Chondrocyte (in vitro differentiated cells): ENCODE data around the gene SLC35F3. TPM values are rescaled to one million over a fixed set of nuclear protein-coding genes. Genes with fewer than 3 reads are reported as not detected.
"Not testable (repeated sequence)": the region's sequence is repeated elsewhere in the genome, so short reads cannot be mapped to it uniquely, and the experiment has no call there.

Experiments used
- DNase-seq: peaks from one replicate; pipeline ENCODE4 v3.0.0; 2021; ENCODE audit warnings: mixed read lengths, low spot score
- H3K27ac Mint-ChIP-seq: one replicate; pipeline ENCODE4 v1.8.0; 2021; ENCODE audit warnings: mild to moderate bottlenecking, moderate library complexity, mixed read lengths; ENCODE audit not compliant: unreplicated experiment
- H3K27me3 Mint-ChIP-seq: 2 replicates; pipeline ENCODE4 v1.8.0; 2021; ENCODE audit warnings: low read depth, mixed read lengths
- H3K36me3 Mint-ChIP-seq: 2 replicates; pipeline ENCODE4 v1.8.0; 2021; ENCODE audit warnings: low read depth, mixed read lengths
- H3K4me1 Mint-ChIP-seq: 2 replicates; pipeline ENCODE4 v1.8.0; 2021; ENCODE audit warnings: low read depth, mild to moderate bottlenecking, mixed read lengths
- H3K4me3 Mint-ChIP-seq: one replicate; pipeline ENCODE4 v1.8.0; 2021; ENCODE audit warnings: mild to moderate bottlenecking, moderate library complexity, mixed read lengths; ENCODE audit not compliant: unreplicated experiment
- H3K9me3 Mint-ChIP-seq: 2 replicates; pipeline ENCODE4 v1.8.0; 2021; ENCODE audit warnings: low read depth, mixed read lengths
- CTCF ChIP-seq: fragments of 200-600 bp; sonication (generic); IDR thresholded peaks from 2 replicates; pipeline ENCODE4 v1.5.0; 2021; ENCODE audit warnings: antibody characterized with exemption, mild to moderate bottlenecking, moderate library complexity
- total RNA-seq: library from RNA; stranded (reverse); gene quantifications from 3 replicates; pipeline ENCODE4 v1.2.1, GENCODE V29; 2021

The SLC35F3 gene
- total RNA-seq, 1 donor from 2014 or later, result not detected

- no peak overlapping the region for H3K27ac Mint-ChIP-seq
- H3K36me3 Mint-ChIP-seq, result no peaks in the 10 kb centered on the region
- TF ChIP-seq CTCF, result no peak
- DNase-seq, result no peak
- H3K4me3 Mint-ChIP-seq, result no peak overlapping the region
- H3K4me1 Mint-ChIP-seq, result peaks cover 7% of the 10 kb centered on the region
- H3K27me3 Mint-ChIP-seq, result peaks cover 12% of the 10 kb centered on the region
- peaks cover 11% of the 10 kb centered on the region for H3K9me3 Mint-ChIP-seq
Measured at GRCh38 chr1:234205966-234206365, 301.5 kb downstream of the SLC35F3 start.

DNA sequence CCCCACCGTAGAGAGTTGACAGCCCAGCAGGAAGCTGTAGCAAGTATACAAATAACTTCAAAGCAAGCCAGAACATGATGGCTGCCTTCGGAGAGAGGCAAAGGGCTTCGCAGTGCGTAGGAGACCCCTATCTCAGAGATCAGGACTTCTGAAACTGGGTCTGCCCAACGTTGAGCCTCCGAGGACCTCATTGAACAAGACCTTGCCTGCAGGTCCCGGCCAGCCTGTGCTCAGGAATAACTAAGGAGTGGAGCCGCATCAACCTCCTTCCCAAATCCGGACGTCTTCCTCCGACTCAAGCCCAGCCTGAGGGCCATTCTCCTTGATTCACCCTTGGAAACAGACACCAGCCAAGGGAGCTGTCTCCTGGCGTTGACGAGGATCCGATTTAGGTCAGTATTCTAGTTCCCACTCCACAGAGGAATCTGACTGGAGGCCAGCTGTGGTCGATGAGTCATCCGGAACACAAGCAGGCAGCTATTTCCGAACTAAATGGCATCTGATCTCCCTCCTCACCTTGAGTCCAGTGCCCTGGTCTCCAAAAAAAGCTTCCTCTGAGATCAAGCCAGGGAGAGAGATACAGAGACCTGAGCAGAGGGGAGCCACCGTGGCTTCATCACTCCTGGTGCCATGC is 302.3 kb downstream of the SLC35F3 start:
- Mint-ChIP-seq H3K27me3 (peaks cover 8% of the 10 kb centered on the region), H3K4me3 (no peak overlapping the region), H3K9me3 (peaks cover 11% of the 10 kb centered on the region), H3K27ac (peak overlapping the region; percentile 41), H3K4me1 (peaks cover 7% of the 10 kb centered on the region), H3K36me3 (no peaks in the 10 kb centered on the region)
- no peak for TF ChIP-seq CTCF
- DNase-seq, result no peak

GRCh38 chr1:234208351-234208750 is 303.9 kb downstream of the SLC35F3 start:
- H3K4me1 Mint-ChIP-seq, result peaks cover 7% of the 10 kb centered on the region
- peaks cover 11% of the 10 kb centered on the region for H3K27me3 Mint-ChIP-seq
- TF ChIP-seq CTCF, result no peak
- H3K9me3 Mint-ChIP-seq, result peaks cover 11% of the 10 kb centered on the region
- no peaks in the 10 kb centered on the region for H3K36me3 Mint-ChIP-seq
- H3K4me3 Mint-ChIP-seq, result no peak overlapping the region
- no peak for DNase-seq
- H3K27ac Mint-ChIP-seq, result no peak overlapping the region

- peaks cover 14% of the 10 kb centered on the region for H3K27me3 Mint-ChIP-seq
- TF ChIP-seq CTCF, result no peak
- H3K27ac Mint-ChIP-seq, result no peak overlapping the region
- H3K4me3 Mint-ChIP-seq, result no peak overlapping the region
- peaks cover 11% of the 10 kb centered on the region for H3K9me3 Mint-ChIP-seq
- H3K36me3 Mint-ChIP-seq, result no peaks in the 10 kb centered on the region
- DNase-seq, result no peak
- peaks cover 10% of the 10 kb centered on the region for H3K4me1 Mint-ChIP-seq
Measured at GRCh38 chr1:234208791-234209190, 304.3 kb downstream of the SLC35F3 start.

GRCh38 chr1:234210429-234210828 is 306.0 kb downstream of the SLC35F3 start:
- not testable (repeated sequence) for DNase-seq, H3K27ac Mint-ChIP-seq, H3K36me3 Mint-ChIP-seq, H3K4me3 Mint-ChIP-seq
- Mint-ChIP-seq H3K9me3 (peaks cover 11% of the 10 kb centered on the region), H3K4me1 (peaks cover 13% of the 10 kb centered on the region), H3K27me3 (peaks cover 17% of the 10 kb centered on the region)

- not testable (repeated sequence) for H3K27ac Mint-ChIP-seq, H3K36me3 Mint-ChIP-seq, H3K4me3 Mint-ChIP-seq, DNase-seq, H3K4me1 Mint-ChIP-seq
- H3K27me3 Mint-ChIP-seq, result peaks cover 26% of the 10 kb centered on the region
- H3K9me3 Mint-ChIP-seq, result peaks cover 11% of the 10 kb centered on the region
Measured at GRCh38 chr1:234211855-234212254, 307.4 kb downstream of the SLC35F3 start.
